ENCODE data around the gene TRIM37.
"Not testable (repeated sequence)": the region's sequence is repeated elsewhere in the genome, so short reads cannot be mapped to it uniquely, and the experiment has no call there.

The TRIM37 gene, protein sequence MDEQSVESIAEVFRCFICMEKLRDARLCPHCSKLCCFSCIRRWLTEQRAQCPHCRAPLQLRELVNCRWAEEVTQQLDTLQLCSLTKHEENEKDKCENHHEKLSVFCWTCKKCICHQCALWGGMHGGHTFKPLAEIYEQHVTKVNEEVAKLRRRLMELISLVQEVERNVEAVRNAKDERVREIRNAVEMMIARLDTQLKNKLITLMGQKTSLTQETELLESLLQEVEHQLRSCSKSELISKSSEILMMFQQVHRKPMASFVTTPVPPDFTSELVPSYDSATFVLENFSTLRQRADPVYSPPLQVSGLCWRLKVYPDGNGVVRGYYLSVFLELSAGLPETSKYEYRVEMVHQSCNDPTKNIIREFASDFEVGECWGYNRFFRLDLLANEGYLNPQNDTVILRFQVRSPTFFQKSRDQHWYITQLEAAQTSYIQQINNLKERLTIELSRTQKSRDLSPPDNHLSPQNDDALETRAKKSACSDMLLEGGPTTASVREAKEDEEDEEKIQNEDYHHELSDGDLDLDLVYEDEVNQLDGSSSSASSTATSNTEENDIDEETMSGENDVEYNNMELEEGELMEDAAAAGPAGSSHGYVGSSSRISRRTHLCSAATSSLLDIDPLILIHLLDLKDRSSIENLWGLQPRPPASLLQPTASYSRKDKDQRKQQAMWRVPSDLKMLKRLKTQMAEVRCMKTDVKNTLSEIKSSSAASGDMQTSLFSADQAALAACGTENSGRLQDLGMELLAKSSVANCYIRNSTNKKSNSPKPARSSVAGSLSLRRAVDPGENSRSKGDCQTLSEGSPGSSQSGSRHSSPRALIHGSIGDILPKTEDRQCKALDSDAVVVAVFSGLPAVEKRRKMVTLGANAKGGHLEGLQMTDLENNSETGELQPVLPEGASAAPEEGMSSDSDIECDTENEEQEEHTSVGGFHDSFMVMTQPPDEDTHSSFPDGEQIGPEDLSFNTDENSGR

DNA sequence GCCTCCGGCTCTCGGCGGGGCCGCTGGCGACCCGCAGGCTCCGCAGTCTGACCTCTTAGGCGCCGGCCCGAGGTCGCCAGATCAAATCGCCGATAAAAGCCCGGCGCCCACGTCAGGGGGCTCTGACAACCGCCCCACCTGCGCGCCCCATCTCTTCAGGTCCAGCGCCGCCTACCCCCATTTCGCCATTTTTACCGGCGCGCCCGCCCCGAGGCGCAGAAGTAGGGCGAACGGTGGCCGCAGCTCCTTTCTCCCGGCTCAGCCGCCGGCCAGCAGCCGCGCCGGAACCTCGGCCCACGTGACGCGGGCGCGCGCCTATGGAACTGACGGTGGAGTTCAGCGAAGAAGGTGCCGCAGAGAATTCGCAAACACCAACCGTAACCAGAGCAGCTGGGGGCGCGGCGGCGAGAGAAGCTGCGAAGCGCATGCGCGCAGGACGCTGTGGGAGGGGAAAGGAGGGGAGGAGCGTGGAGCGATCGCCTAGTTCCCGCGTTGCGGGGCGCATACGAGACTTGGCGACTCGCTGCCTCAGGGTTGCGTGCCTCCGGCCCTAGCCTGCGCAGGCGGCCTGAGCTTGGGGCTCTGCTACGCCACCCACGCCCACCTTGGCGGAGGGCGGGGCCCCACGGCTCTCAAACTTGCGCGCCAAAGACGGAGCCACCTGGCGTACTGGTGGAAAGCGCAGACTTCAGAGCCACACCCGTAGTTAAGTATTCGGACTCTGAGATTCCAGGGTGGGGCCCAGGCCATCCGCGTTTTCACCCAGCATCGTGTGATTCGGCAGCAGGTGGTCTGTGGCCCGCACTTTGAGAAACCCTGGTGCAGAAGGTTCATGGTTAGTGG lies at the start of gene TRIM37:
Gene TRIM37 (minus strand): TSS at position 418 of the 843 bp plus-strand sequence. CDS start 419 bp downstream, outside the sequence.
- peak; percentile 97 for DNase-seq (ENCODE audit: low read depth)

DNA sequence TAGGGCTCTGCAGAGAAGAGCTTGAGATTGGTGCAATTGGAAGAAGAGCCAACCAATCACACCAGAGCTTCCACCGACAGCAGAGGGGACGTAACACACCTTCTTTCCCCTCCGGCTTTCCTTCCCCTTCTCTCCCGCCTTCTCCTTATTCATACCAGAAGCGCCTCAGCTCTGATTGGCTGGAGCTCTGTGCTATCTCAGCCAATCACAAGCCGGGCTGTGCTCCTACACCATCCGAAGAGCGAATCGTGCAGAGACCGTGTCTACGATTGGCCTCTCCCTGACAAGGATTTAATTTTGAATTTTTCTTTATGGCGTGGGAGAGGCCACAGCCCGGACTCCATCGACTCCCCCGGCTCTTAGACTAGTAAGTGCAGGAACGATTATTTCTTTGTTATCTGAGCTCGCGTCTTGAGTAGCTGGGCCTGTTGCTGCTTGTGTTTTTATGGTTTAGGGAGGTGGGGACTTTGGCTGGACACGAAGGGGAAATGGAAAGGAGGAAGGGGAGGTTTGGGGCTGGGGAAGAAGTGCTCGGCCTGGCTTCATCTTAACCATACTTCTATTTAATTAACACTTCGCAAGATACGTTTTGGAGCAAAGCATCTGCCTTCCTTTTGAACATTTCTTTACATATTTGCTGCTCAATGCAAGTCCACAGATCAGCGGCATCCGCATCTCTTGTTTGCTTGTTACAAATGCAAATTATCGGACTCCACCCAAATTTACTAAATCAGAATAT lies 48.9 kb upstream of the TRIM37 start, which contains the start of gene PRR11:
Gene PRR11 (plus strand): TSS at position 308 of the 739 bp plus-strand sequence. CDS start 14,007 bp downstream, outside the sequence.
- DNase-seq (ENCODE audit: low read depth), result peak; percentile 76

DNA sequence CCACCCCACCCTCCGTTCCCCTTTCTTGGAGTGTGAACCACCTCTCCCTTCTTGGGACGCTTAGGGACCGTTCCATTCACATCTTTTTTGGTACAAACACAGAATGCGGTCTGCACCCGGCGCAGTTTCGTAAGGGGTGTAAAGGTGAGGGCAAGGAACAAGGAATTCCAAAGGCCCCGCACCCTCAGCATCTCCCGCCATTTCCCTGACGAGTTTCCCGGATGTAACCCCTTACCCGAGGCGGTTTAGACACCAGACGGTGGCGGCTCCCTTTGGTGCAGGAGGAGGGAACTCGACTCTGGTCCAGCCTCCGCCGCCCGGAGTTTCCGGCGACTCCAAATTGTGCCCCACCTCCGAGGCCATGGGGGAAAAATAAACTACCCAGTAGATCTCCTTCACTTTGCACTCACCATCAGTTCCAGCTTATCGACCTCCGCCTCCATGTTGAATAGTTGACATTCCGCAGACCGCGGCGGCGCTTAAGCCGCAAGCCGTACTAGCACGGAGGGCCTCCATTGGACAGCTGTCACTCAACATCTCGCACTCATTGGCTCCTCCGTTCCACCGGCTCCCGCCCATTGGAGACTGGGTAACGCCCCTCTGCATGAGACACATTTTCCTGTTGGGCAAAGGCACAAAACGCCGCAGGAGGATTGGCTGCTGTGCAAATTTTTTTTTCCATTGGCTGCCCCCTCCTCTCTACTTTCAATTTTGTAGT lies 48.2 kb upstream of the TRIM37 start, which contains the start of gene SKA2:
Gene SKA2 (minus strand): TSS at position 466 of the 718 bp plus-strand sequence. CDS start 23 bp downstream, at position 443.
- peak; percentile 92 for DNase-seq (ENCODE audit: low read depth)

DNA sequence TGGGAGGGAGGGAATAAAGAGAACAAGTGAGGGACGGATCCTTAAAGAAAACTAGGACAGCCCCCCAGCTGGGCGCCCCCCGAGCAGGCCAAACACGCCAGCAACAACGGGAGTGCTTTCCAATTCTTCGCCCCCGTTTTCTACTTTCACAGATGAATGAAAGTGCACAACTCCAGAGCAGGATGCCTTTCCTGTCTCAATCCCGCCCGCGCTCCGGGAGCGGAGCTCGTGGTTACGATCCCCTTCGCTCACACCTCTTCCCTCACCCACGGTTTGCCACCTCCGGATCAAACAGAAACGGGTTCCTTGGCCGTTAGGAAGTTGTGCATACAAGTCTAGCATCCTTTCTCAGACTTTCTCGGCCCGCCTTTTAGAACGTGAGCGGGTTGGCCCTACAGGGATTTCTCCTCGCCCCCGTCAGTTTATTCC lies 47.6 kb upstream of the TRIM37 start:
- DNase-seq (ENCODE audit: low read depth), result no peak

DNA sequence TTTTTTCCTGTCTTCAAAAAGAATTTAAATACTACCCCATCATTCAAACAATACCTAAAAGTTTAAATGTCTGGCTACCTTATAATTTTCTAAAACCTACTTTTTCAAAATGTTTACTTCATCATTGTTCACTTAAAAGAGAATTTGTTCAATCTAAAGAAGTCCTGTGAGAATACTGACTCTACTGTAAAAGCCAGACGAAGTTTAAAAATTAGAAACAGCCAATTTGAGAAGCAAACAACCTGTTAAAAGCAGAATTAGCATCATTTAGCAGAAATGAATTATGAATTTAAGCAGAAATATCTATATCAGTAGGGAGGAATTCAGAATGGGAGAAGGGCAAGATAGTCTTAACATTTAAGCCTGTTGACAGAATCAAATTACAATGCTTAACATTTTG lies 46.2 kb upstream of the TRIM37 start:
- no peak for DNase-seq (ENCODE audit: low read depth)

DNA sequence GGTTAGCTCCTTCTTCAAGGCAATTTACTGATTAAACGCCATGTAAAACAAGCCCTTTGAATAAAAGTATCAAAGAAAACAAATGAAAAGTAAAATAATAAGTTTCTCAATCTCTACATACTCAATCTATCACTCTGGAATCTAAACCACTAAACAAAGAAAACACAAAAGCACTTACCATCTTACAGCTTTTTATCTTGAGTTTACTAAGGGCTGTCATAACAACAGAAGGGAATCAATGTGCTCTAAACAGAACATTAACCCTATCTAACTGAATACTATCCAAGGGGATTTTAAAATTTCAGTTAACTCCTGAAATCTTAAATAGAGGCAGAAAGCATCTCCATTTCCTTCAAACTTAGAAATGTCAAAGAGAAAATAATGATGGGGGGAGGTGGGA lies 44.9 kb upstream of the TRIM37 start:
- no peak for DNase-seq (ENCODE audit: low read depth)

DNA sequence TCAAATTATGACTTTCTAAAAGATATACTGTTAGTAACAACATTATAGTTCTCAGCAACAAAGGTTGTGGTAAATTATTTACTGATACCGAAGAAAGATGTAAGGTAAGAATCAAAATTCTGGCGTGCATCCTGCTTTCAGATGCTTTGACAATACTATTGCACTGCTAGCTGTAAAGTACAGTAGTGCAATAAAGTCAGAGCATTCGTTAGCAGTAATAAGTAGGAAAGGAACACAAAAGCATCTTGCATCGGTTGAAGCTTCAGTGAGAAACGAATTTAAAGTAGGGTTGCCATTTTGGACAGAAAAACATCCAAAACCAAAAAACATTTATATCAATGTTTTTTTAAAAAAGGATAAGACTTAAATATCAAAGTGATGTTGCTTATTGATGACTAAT lies 44.3 kb upstream of the TRIM37 start:
- no peak for DNase-seq (ENCODE audit: low read depth)

DNA sequence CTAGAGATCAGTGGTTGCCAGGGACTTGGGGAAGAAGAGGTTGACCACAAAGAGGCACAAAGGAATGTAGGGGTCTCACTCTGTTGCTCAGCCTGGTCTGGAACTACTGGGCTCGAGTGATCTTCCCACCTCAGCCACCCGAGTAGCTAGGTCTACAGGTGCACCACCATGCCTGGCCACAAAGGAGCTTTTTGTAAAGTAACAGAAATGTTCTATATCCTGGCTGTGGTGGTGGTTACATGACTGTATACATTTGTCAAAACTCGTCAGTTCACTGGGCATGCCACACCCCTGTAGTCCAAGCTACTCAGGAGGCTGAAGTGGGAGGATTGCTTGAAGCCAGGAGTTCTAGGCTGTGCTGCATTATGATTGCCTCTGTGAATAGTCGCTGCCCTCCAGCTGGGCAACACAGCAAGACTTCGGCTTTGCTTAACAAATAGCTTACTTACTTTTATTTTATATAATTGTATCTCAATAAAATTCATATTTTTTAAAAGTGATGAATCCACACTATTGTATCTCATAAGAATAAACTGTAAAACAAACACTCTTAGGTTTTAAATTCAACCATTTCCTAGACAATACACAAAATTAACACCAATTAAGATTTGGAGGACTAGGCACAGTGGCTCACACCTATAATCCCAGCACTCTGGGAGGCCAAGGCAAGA lies 43.3 kb upstream of the TRIM37 start:
- DNase-seq (ENCODE audit: low read depth), result no peak

DNA sequence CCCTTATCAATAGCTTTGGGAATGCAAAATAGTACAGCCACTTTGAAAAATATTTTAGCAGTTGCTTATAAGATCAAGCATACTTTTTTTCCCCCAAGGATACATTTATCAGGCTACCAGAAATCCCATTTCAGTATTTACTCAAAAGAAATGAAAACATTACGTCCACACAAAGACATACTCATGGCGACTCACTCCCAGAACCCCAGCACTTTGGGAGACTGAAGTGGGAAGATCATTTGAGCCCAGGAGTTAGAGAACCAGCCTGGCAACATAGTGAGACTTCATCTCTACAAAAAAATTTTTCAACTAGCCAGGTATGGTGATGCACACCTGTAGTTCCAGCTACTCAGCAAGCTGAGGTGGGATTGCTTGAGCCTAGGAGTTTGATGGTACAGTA lies 42.4 kb upstream of the TRIM37 start:
- no peak for DNase-seq (ENCODE audit: low read depth)

DNA sequence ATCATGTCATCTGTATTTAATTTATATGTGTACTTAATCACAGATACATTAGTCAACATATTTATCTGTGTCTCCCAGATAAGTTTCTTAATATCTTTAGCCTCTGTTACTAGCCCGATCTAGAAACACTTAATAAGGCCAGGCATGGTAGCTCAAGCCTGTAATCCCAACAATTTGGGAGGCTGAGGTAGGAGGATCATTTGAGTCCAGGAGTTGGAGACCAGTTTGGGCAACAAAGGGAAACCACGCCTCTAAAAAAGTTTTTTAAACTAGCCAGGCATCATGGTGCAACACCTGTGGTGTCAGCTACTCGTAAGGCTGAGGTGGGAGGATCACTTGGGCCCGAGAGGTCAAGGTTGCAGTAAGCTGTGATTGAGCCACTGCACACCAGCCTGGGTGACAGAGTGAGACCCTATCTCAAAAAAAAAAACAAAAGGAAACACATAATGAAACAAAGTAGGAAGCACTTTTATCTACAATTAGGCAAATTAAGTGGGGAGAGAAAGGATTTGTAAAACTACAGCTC lies 39.0 kb upstream of the TRIM37 start:
- DNase-seq (ENCODE audit: low read depth), result no peak

DNA sequence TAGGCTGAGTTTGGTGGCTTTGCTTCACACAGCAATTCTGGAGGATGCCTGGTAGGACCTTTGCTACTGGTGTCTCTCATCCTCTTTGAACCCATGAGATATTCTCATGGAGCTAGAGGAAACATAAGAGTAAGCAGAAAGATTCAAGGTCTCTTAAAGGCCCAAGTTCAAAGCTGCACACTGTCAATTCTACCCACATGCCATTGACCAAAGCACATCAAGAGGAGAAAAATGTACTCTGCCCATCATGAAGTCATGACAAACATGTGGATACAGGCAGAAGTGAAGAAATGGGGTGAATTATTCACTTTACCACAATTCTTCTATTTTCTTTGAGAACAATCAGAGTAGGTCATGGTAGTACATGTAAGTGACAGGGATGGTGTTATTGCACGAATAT lies 35.2 kb upstream of the TRIM37 start:
- DNase-seq (ENCODE audit: low read depth), result no peak

DNA sequence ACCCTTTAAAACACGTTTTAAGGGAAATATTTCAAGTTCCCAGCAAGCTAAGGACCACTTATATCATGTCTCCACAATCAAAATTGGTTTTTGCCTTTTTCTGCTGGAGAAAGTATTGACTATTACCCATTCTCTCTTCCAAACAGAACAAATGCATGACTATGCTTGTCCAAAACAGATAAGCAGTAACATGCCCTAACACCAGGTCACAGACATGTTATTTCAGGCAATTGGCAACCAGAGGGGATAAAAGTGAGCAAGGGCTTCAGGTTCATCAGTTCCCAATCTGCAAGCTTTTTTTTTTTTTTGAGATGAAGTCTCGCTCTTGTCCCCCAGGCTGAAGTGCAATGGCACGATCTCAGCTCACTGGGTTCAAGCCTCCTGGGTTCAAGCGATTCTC lies 33.3 kb upstream of the TRIM37 start:
- no peak for DNase-seq (ENCODE audit: low read depth)

DNA sequence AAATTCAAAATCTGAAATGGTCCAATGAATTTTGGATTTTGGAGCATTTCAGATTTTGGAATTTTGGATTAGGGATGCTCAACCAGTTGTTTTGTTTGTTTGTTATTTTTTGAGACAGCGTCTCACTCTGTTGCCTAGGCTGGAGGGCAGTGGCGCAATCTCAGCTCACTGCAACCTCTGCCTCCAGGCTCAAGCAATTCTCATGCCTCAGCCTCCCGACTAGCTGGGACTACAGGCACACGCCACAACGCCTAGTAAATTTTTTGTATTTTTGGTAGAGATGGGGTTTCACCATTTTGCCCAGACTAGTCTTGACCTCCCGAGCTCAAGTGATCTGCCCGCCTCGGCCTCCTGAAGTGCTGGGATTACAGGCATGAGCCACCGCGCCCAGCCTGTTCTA lies 31.7 kb upstream of the TRIM37 start:
- DNase-seq (ENCODE audit: low read depth), result not testable (repeated sequence)

DNA sequence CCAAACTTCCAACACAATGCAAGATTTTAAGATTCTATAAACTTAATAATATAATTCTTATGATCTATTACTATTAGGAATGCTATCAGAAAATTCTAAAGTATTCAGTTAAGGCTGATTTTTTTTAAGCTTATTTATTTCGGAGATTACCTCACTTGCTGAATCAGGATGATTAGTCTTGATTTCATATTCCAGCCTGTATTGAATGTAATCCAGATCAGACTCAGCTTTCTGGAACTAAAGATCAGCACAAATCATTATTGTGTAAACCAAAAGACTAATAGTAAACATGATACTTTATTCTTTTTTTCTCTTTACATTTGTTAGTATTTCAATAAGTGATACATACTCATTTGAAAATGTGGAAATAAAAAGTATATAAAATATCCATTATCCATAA lies 24.5 kb upstream of the TRIM37 start:
- DNase-seq (ENCODE audit: low read depth), result no peak

DNA sequence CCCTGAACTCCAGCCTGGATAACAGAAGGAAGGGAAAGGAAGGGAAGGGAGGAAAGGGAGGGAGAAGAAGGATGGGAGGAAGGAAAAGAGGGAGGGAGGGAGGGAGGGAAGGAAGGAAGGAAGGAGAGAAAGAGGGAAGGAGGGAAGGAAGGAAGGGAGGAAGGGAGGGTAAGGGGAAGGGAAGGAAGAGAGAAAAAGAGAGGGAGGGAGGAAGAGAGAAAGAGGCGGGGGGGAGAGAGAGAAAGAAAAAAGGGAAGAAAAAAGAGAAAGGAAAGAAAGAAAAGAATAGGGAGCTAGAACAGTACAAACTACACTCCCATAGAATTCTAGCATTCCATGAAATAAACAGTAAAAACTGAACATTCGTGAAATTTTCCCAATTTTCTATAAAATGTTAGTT lies 23.1 kb upstream of the TRIM37 start:
- no peak for DNase-seq (ENCODE audit: low read depth)

DNA sequence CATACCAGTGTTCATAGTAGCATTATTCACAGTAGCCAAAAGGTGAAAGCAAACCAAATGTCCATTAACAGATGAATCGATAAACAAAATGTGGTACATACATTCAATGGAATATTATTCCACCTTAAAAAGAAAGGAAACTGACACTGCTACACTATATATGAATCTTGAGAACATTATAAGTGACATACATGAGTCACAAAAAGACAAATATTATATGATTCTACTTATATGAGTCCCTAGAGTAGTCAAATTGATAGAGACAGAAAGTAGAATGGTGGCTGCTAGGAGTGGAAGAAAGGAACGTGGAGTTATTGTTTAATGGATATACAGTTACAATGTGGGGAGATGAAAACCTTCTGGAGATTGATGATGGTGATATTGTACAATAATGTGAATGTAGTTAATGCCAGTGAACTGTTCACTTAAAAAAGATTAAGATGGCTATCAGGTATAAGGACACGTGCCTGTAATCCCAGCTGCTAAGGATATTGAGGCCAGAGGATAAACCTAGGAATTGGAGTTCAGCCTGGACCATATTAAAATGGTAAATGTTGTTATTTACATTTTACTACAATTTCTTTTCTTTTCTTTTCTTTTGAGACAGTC lies 20.2 kb upstream of the TRIM37 start:
- no peak for DNase-seq (ENCODE audit: low read depth)

DNA sequence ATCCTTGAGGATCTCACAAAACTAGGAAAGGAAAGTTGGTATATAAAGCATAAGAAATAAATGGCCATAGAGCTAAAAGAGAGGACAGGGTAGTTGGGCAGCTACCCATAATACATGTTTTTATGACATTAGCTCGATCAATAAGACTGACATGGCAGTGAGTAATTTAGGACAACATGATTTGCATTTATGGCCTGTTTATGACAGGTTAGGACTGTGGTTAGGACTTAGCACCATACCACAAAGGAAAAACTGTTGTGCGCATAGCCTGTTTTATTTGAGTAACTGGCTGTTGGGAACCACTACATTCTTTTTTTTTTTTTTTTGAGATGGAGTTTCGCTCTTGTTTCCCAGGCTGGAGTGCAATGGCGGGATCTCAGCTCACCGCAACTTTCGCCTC lies 18.0 kb upstream of the TRIM37 start:
- no peak for DNase-seq (ENCODE audit: low read depth)

DNA sequence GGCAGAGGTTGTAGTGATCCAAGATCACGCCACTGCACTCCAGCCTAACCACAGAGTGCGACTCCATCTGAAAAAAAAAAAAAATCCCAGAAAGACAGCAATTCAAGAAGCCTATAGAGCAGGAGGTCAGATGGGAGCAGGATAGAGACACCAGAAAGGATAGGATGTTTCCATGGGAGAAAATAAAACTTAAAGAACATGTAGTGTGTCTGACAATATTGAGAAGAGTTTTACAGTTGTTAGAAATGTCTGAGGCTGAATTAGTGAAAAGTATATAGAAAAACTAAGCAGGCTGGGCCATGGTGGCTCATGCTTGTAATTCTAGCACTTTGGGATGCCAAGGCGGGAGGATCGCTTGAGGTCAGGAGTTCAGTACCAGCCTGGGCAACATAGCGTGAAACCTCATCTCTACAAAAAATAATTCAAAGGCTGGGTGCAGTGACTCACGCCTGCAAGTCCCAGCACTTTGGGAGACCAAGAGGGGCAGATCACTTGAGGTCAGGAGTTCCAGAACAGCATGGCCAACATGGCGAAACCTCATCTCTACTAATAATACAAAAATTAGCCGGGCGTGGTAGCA lies 15.3 kb upstream of the TRIM37 start:
- DNase-seq (ENCODE audit: low read depth), result no peak

DNA sequence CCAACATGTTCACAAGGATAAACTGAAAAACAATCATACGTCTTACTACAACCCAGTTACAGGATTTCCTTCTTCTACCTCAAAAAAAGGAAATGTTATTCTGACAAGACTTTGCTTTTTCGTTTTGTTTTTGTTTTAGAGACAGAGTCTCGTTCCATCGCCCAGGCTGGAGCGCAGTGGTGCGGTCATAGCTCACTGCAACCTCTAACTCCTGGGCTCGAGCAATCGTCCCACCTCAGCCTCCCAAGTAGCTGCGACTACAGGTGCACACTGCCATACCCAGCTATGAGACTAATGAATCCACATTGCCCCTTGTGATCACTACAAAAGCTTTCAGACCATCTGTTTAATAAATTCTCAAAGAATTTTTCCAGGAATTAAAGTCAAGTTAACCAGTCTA lies 8.8 kb upstream of the TRIM37 start:
- no peak for DNase-seq (ENCODE audit: low read depth)

All from activated T-cell treated with anti-CD3 and anti-CD28 coated beads for 1 hour (primary cell).